AG10803 (cell line): ENCODE results near the gene TAF1C.
"Not testable (repeated sequence)": the region's sequence is repeated elsewhere in the genome, so short reads cannot be mapped to it uniquely, and the experiment has no call there.

Source experiments
- DNase-seq: peaks from one replicate; pipeline ENCODE4 v3.0.0; 2010; ENCODE audit warnings: low read depth
- H3K4me3 ChIP-seq: 2 replicates; pipeline ENCODE4 v1.5.1; 2011; ENCODE audit warnings: mild to moderate bottlenecking, low read length, control low read depth
- CTCF ChIP-seq: conservative IDR thresholded peaks from 2 replicates; pipeline ENCODE4 v1.5.1; 2011; ENCODE audit warnings: mild to moderate bottlenecking, low read length, control low read depth, inconsistent platforms

The TAF1C gene

DNA sequence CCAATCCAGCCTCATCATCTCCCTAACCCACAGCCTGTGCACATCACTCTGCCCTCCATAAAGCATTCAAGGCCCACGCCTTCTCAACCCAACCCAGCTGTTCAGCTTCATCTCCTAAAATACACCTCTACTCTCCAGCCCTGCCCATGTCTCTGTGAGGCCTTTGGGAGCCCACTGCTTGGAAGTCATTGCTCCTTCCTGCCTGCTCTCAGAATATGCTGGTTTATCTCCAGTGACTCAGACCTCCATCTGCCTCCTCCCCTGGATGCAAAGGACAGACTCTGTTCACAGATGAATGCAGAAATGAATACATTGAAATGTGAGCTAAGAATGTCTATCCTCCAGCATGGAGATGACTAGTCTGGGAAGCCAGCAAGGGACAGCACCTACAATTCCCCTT lies 34.0 kb upstream of the TAF1C start:
- DNase-seq = peak; percentile 13
- no peak overlapping the region for H3K4me3 ChIP-seq

DNA sequence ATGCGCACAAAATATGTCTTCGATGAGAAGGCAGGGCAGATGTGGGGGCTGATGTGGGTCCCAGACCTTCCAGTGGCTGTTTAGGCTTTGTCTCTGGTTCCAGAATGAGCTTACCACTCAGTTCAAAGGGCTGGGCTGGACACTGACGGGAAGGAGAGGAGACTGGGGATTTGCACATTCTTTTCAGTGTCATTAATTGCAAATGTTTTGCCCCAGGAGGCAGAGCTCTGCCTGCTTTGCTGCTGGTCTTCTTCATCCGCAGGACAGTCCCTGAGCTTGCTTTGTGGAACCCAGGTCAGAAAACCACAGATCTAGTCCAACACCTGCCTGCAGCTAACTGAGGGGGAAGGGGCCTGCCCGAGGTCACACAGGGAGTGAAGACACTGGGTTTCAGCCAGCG lies 32.1 kb upstream of the TAF1C start:
- H3K4me3 ChIP-seq = no peak overlapping the region
- TF ChIP-seq CTCF = no peak
- DNase-seq = no peak

More for the DNA sequence above, 34.0 kb upstream of the TAF1C start:
- TF ChIP-seq CTCF = no peak

DNA sequence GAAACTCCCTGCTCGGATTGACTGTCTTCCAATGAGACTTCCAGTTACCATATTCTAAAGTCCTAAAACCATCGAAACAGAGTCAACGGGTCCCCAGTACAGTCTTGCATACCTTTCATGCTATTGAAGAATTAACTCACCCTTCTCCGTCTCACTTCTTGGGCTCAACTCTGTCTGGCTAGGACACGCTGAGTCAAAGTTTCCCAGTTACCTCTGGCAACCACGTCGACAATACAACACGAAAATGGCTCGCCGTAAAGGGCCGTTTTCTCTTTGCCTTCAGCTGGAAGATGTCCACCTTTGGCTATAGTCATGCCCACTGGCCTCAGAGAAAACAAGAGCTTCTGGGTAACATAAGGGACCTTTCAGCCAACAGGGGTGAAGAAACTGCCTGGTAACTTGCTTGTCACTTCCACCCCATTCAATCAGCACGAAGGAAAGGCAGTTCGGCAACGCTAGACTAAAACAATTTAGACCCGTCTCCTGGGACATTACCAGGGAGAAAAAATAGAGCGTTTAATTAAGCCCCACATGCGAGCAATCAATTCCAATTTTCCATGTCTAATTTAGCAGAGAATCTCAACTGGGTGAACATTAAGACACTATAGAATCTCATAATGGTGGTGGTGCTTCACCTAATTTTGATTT lies 31.4 kb upstream of the TAF1C start:
- no peak for DNase-seq
- no peak for TF ChIP-seq CTCF
- no peak overlapping the region for H3K4me3 ChIP-seq

DNA sequence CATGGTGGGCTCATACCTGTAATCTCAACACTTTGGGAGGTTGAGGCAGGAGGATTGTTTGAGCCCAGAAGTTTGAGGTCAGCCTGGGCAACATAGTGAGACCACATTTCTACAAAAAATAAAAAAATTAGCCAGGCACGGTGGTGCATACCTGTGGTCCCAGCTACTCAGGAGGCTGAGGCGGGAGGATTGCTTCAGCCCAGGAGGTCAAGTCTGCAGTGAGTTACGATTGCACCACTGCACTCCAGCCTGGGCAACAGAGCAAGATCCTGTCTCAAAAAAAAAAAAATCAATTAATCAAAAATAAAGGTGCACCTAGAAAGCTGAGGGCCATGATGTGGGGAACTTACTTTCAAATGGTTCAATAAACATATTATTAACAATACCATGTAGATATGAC lies 29.3 kb upstream of the TAF1C start:
- DNase-seq, H3K4me3 ChIP-seq: not testable (repeated sequence)

DNA sequence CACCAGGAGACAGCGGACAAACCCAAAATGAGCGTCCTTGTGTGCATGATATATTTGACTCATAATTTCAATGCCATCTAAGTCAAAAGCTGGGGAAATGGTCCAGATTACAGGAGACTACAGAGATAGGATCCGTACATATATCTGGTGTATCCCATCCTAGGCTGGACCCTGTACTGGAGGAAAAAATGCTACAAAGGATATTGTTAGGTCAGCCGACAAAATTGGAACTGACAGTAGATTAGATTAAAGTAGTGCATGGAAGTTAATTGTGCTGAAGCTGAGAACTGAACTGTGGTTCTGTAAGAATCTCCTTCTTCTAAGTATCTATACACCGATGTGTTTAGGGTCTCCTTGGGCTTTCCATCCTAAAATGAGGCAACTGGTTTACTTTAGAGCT lies 28.7 kb upstream of the TAF1C start:
- DNase-seq = no peak
- no peak for TF ChIP-seq CTCF

GRCh38 chr16:84214451-84215066 lies 27.7 kb upstream of the TAF1C start:
- H3K4me3 ChIP-seq = no peak overlapping the region
- TF ChIP-seq CTCF = no peak
- DNase-seq = no peak

More for the DNA sequence above, 28.7 kb upstream of the TAF1C start:
- H3K4me3 ChIP-seq = no peak overlapping the region

DNA sequence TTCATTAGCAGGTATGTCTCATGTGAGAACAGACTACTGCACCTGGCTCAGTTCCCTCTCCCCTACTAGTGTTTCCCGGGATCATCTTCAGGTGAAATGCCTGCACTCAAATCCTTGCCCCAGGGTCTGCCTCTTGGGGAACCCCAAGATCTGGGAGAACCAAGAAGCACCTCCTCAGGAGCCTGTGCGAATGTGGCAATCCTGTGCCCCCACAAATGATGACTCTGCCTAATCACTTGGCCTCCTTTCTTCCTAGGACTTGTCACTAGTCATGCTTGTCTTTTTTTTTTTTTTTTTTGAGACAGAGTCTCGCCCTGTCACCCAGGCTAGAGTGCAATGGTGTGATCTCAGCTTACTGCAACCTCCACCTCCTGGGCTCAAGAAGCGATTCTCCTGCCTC lies 25.8 kb upstream of the TAF1C start:
- no peak overlapping the region for H3K4me3 ChIP-seq
- DNase-seq = no peak
- no peak for TF ChIP-seq CTCF
